Fibroblast of lung (primary cell): ENCODE results near the gene C16orf92. TPM values are rescaled to one million over a fixed set of nuclear protein-coding genes. Genes with fewer than 3 reads are reported as not detected.

ENCODE experiments used
- DNase-seq, 2 donors: peaks; one replicate each; pipeline versions ENCODE4 v3.0.0 to v3.0.0-alpha.2; 2010; ENCODE audit warnings: low read depth in 2 of 2
- H2AFZ ChIP-seq: 2 replicates; pipeline ENCODE4 v1.5.1; 2012; ENCODE audit warnings: low read length, control low read depth, inconsistent platforms
- H3K27ac ChIP-seq: 2 replicates; pipeline ENCODE4 v1.5.1; 2011; ENCODE audit warnings: low read length, control low read depth; ENCODE audit not compliant: insufficient read depth
- H3K27me3 ChIP-seq: 2 replicates; pipeline ENCODE4 v1.5.1; 2011; ENCODE audit warnings: mild to moderate bottlenecking, low read length; ENCODE audit not compliant: control insufficient read depth, insufficient read depth
- H3K36me3 ChIP-seq: 2 replicates; pipeline ENCODE4 v1.5.1; 2011; ENCODE audit warnings: low read length; ENCODE audit not compliant: control insufficient read depth, insufficient read depth
- H3K4me1 ChIP-seq: 2 replicates; pipeline ENCODE4 v1.5.1; 2011; ENCODE audit warnings: low read length; ENCODE audit not compliant: control insufficient read depth, insufficient read depth; ENCODE audit errors: extremely low read depth
- H3K4me2 ChIP-seq: 2 replicates; pipeline ENCODE4 v1.5.1; 2011; ENCODE audit warnings: low read length, control low read depth; ENCODE audit not compliant: insufficient read depth; ENCODE audit errors: extremely low read depth
- H3K4me3 ChIP-seq, 4 experiments: fragments of 200-600 bp in 1 of 4; sonication (generic) in 1 of 4; replicated peaks in 1 of 4; 2 replicates each; pipeline ENCODE4 v1.5.1; 2011 to 2016; ENCODE audit warnings: low read length in 4 of 4, low read depth in 3 of 4, mild to moderate bottlenecking in 3 of 4, control low read depth in 2 of 4, inconsistent platforms in 1 of 4, mixed read lengths in 1 of 4; ENCODE audit not compliant: insufficient read depth in 1 of 4; ENCODE audit errors: control extremely low read depth in 1 of 4
- H3K79me2 ChIP-seq: 2 replicates; pipeline ENCODE4 v1.5.1; 2012; ENCODE audit warnings: mild to moderate bottlenecking, low read length, inconsistent platforms; ENCODE audit not compliant: control insufficient read depth, insufficient read depth
- H3K9ac ChIP-seq: 2 replicates; pipeline ENCODE4 v1.5.1; 2011; ENCODE audit warnings: mild to moderate bottlenecking, low read length, control low read depth; ENCODE audit not compliant: insufficient read depth
- H3K9me3 ChIP-seq: 2 replicates; pipeline ENCODE4 v1.5.1; 2012; ENCODE audit warnings: low read depth, low read length; ENCODE audit not compliant: control insufficient read depth, insufficient read depth
- H4K20me1 ChIP-seq: 2 replicates; pipeline ENCODE4 v1.5.1; 2011; ENCODE audit warnings: low read length; ENCODE audit not compliant: control insufficient read depth, insufficient read depth; ENCODE audit errors: extremely low read depth
- CTCF ChIP-seq, 2 donors: IDR thresholded peaks in 1 of 2; conservative IDR thresholded peaks in 1 of 2; 1 replicate in 1 of 2; 2 replicates in 1 of 2; pipeline ENCODE4 v1.5.1; 2011 to 2012; ENCODE audit warnings: low read length in 2 of 2, control low read depth in 1 of 2, inconsistent platforms in 1 of 2, low read depth in 1 of 2, mild to moderate bottlenecking in 1 of 2
- EZH2 ChIP-seq: IDR thresholded peaks from 2 replicates; pipeline ENCODE4 v1.5.1; 2012; ENCODE audit warnings: low read length, control low read depth, mild to moderate bottlenecking; ENCODE audit errors: missing control alignments
- polyA plus RNA-seq, 2 donors: library from polyadenylated mRNA; depleted of rRNA in 1 of 2; stranded (reverse) in 1 of 2; unstranded in 1 of 2; fragments of >200 nt; gene quantifications; 2 replicates each; pipeline ENCODE4 v1.2.1, GENCODE V29; 2011 to 2012; ENCODE audit warnings: missing spikeins in 1 of 2
- total RNA-seq: library from RNA; depleted of rRNA; stranded (reverse); fragments of >200 nt; gene quantifications from 2 replicates; pipeline ENCODE4 v1.2.1, GENCODE V29; 2014

The C16orf92 gene
- total and polyA plus RNA-seq, 2 donors (not counting 1 experiment from before 2014, with no cell fraction given), result not detected

GRCh38 chr16:29974291-29975133 is 48.5 kb upstream of the C16orf92 start:
- DNase-seq, result peak in 1 of 2 donors; percentile 23
- Histone ChIP-seq H3K27ac (peak overlapping the region; percentile 83), H3K9ac (peak overlapping the region; percentile 78), H4K20me1 (peaks cover 3% of the 10 kb centered on the region), H3K4me3 (peak overlapping the region; percentile 89 to 98 (median 96)), H3K9me3 (no peaks in the 10 kb centered on the region), H3K27me3 (no peaks in the 10 kb centered on the region), H3K4me2 (peak overlapping the region; percentile 95), H3K79me2 (peaks cover 48% of the 10 kb centered on the region), H2AFZ (no peak overlapping the region), H3K4me1 (peaks cover 9% of the 10 kb centered on the region), H3K36me3 (peaks cover 13% of the 10 kb centered on the region)
- TF ChIP-seq EZH2, result no peak

GRCh38 chr16:29975134-29975538 is 47.9 kb upstream of the C16orf92 start:
- Histone ChIP-seq H3K9ac (no peak overlapping the region), H3K79me2 (peaks cover 48% of the 10 kb centered on the region), H2AFZ (no peak overlapping the region), H3K4me3 (peak overlapping the region; percentile 89 to 98 (median 96)), H3K9me3 (no peaks in the 10 kb centered on the region), H3K27me3 (no peaks in the 10 kb centered on the region), H3K4me1 (peaks cover 9% of the 10 kb centered on the region), H3K36me3 (peaks cover 18% of the 10 kb centered on the region), H4K20me1 (peaks cover 3% of the 10 kb centered on the region), H3K4me2 (peak overlapping the region; percentile 95), H3K27ac (peak overlapping the region; percentile 83)
- TF ChIP-seq CTCF (conservative IDR thresholded peaks at IDR 0.05 in 1 of 2, IDR thresholded peaks at IDR 0.05 in 1 of 2; ENCODE audit: low read depth in 1 of 2, low read length in 2 of 2) (no peak), EZH2 (no peak)
- DNase-seq, result no peak

- H3K4me2 ChIP-seq, result peak overlapping the region; percentile 95
- DNase-seq, result no peak
- H3K4me1 ChIP-seq, result peaks cover 9% of the 10 kb centered on the region
- H4K20me1 ChIP-seq, result peaks cover 3% of the 10 kb centered on the region
- peak overlapping the region; percentile 89 to 98 (median 96) for H3K4me3 ChIP-seq
- peaks cover 23% of the 10 kb centered on the region for H3K36me3 ChIP-seq
- no peak overlapping the region for H3K9ac ChIP-seq
- TF ChIP-seq EZH2 (no peak), CTCF (conservative IDR thresholded peaks at IDR 0.05 in 1 of 2, IDR thresholded peaks at IDR 0.05 in 1 of 2; ENCODE audit: low read depth in 1 of 2, low read length in 2 of 2) (no peak)
- H2AFZ ChIP-seq, result no peak overlapping the region
- H3K79me2 ChIP-seq, result peaks cover 48% of the 10 kb centered on the region
- H3K27me3 ChIP-seq, result no peaks in the 10 kb centered on the region
- H3K9me3 ChIP-seq, result no peaks in the 10 kb centered on the region
- no peak overlapping the region for H3K27ac ChIP-seq
These were observed 47.0 kb upstream of the C16orf92 start for GRCh38 chr16:29975811-29976511.
